B cell (primary cell): ENCODE data around the gene RNF217. TPM values are rescaled to one million over a fixed set of nuclear protein-coding genes. Genes with fewer than 3 reads are reported as not detected.

Source experiments
- ATAC-seq: fragments of 200-7000 bp; cut with Tn5 transposase; one replicate; pipeline ENCODE4 v1.10.0; 2021; ENCODE audit warnings: low read depth, mild to moderate bottlenecking, moderate number of reproducible peaks, moderate library complexity
- CTCF ChIA-PET: fragments of 350-600 bp; sonication (Branson Sonifier 250); formaldehyde crosslinking; loops from one replicate; lab custom pipeline; 2021; ENCODE audit warnings: antibody characterized with exemption, inconsistent platforms; lab: Charles Lee
- POLR2A ChIA-PET: fragments of 350-600 bp; sonication (Branson Sonifier 250); formaldehyde crosslinking; loops from one replicate; lab custom pipeline; 2021; ENCODE audit warnings: antibody characterized with exemption; lab: Charles Lee
- DNase-seq: peaks from one replicate; pipeline ENCODE4 v3.0.0; 2013
- H2AFZ ChIP-seq: 2 replicates; pipeline ENCODE4 v1.6.1; 2012; ENCODE audit warnings: mild to moderate bottlenecking, low read depth, low read length; ENCODE audit not compliant: insufficient read depth, poor library complexity, severe bottlenecking
- H3K27ac ChIP-seq, 2 donors: 1 replicate in 1 of 2; 2 replicates in 1 of 2; pipeline ENCODE4 v1.5.1; 2012 to 2013; ENCODE audit warnings: low read length in 2 of 2, mild to moderate bottlenecking in 2 of 2, moderate library complexity in 1 of 2
- H3K27me3 ChIP-seq, 4 experiments: fragments of 200-600 bp in 1 of 4; sonication (generic) in 1 of 4; replicated peaks in 1 of 4; 1 replicate in 2 of 4; 2 replicates in 2 of 4; pipeline versions ENCODE4 v1.6.1 to v1.7.0; 2013 to 2016; ENCODE audit warnings: low read length in 3 of 4, mild to moderate bottlenecking in 2 of 4, mixed read lengths in 1 of 4, moderate library complexity in 1 of 4; ENCODE audit not compliant: insufficient read depth in 4 of 4, control insufficient read depth in 3 of 4; ENCODE audit errors: control extremely low read depth in 1 of 4
- H3K36me3 ChIP-seq, 2 experiments: replicated peaks in 1 of 2; 1 replicate in 1 of 2; 2 replicates in 1 of 2; pipeline versions ENCODE4 v1.6.1 to v1.7.1; 2013; ENCODE audit warnings: low read length in 1 of 2; ENCODE audit not compliant: insufficient read depth in 2 of 2, control insufficient read depth in 1 of 2; ENCODE audit errors: control extremely low read depth in 1 of 2, extremely low read depth in 1 of 2
- H3K4me1 ChIP-seq, 2 donors: fragments of 200-600 bp in 1 of 2; sonication (generic) in 1 of 2; 1 replicate in 1 of 2; 2 replicates in 1 of 2; pipeline versions ENCODE4 v1.5.1 to v1.6.1; 2013 to 2017; ENCODE audit warnings: low read length in 2 of 2; ENCODE audit not compliant: control insufficient read depth in 2 of 2, insufficient read depth in 2 of 2
- H3K4me2 ChIP-seq: replicated peaks from 2 replicates; pipeline ENCODE3; 2012; ENCODE audit warnings: mild to moderate bottlenecking, low read depth, low read length; ENCODE audit not compliant: poor library complexity, severe bottlenecking
- H3K4me3 ChIP-seq, 5 experiments: fragments of 200-600 bp in 1 of 5; sonication (generic) in 1 of 5; 1 replicate in 3 of 5; 2 replicates in 2 of 5; pipeline versions ENCODE4 v1.5.1 to v1.7.0; 2011 to 2016; ENCODE audit warnings: low read length in 4 of 5, mild to moderate bottlenecking in 4 of 5, low read depth in 2 of 5, control low read depth in 1 of 5, moderate library complexity in 1 of 5; ENCODE audit not compliant: insufficient read depth in 1 of 5; ENCODE audit errors: control extremely low read depth in 1 of 5, extremely low read depth in 1 of 5
- H3K79me2 ChIP-seq: fragments of 200-600 bp; sonication (generic); one replicate; pipeline ENCODE4 v1.6.0; 2016; ENCODE audit warnings: low read length; ENCODE audit not compliant: control insufficient read depth, insufficient read depth
- H3K9ac ChIP-seq: fragments of 200-600 bp; sonication (generic); 2 replicates; pipeline ENCODE4 v1.6.1; 2017; ENCODE audit warnings: mild to moderate bottlenecking, low read length, moderate library complexity
- H3K9me3 ChIP-seq, 3 donors: one replicate each; pipeline versions ENCODE4 v1.6.1 to v1.7.1; 2013; ENCODE audit warnings: low read length in 2 of 3; ENCODE audit not compliant: control insufficient read depth in 2 of 3, insufficient read depth in 1 of 3; ENCODE audit errors: control extremely low read depth in 1 of 3
- H4K20me1 ChIP-seq: 2 replicates; pipeline ENCODE4 v1.6.0; 2012; ENCODE audit warnings: mild to moderate bottlenecking, low read length; ENCODE audit not compliant: insufficient read depth, control insufficient read depth, poor library complexity, severe bottlenecking
- H3K27ac Mint-ChIP-seq: one replicate; pipeline ENCODE4 v1.8.0; 2021; ENCODE audit warnings: mixed read lengths
- H3K27me3 Mint-ChIP-seq: one replicate; pipeline ENCODE4 v1.8.0; 2021; ENCODE audit warnings: mixed read lengths
- H3K4me1 Mint-ChIP-seq: one replicate; pipeline ENCODE4 v1.8.0; 2021; ENCODE audit warnings: mixed read lengths
- H3K4me3 Mint-ChIP-seq: one replicate; pipeline ENCODE4 v1.8.0; 2021; ENCODE audit warnings: mixed read lengths
- H3K9me3 Mint-ChIP-seq: one replicate; pipeline ENCODE4 v1.8.0; 2022; ENCODE audit warnings: mixed read lengths; ENCODE audit not compliant: insufficient read depth
- EZH2 ChIP-seq: IDR thresholded peaks from 2 replicates; pipeline ENCODE4 v1.6.1; 2012; ENCODE audit warnings: borderline replicate concordance, low read depth, mild to moderate bottlenecking, moderate library complexity, low read length; ENCODE audit not compliant: insufficient read depth, poor library complexity, severe bottlenecking
- WGBS: methylation state at CpG from one replicate; pipeline ENCODE4 v1.1.5; 2013; ENCODE audit warnings: missing lambda C conversion rate; ENCODE audit not compliant: insufficient coverage; 5-methylcytosine and 5-hydroxymethylcytosine counted together
- intact Hi-C: fragments of 100-400 bp; cut with micrococcal nuclease; formaldehyde crosslinking; loops from one replicate; pipeline ENCODE4 v1.10.0; 2022
- polyA plus RNA-seq: library from polyadenylated mRNA; depleted of rRNA; stranded (reverse); fragments of >200 nt; gene quantifications from 2 replicates; pipeline ENCODE4 v1.2.3, GENCODE V29; 2012
- total RNA-seq, 2 donors: library from RNA; stranded (reverse); fragments of 120-200 nt in 1 of 2; gene quantifications; 1 replicate in 1 of 2; 2 replicates in 1 of 2; pipeline versions ENCODE4 v1.2.3 to v1.2.4, GENCODE V29; 2013 to 2022
- TF ChIP-seq, protein P1 (sequence below): fragments of 200-600 bp; IDR thresholded peaks from one replicate; pipeline ENCODE4 v1.8.0; 2022; ENCODE audit warnings: antibody characterized with exemption, mild to moderate bottlenecking

The RNF217 gene
- total and polyA plus RNA-seq, 2 donors (not counting 1 experiment from before 2014, with no cell fraction given) = 0.03 TPM; not detected in 1

DNA sequence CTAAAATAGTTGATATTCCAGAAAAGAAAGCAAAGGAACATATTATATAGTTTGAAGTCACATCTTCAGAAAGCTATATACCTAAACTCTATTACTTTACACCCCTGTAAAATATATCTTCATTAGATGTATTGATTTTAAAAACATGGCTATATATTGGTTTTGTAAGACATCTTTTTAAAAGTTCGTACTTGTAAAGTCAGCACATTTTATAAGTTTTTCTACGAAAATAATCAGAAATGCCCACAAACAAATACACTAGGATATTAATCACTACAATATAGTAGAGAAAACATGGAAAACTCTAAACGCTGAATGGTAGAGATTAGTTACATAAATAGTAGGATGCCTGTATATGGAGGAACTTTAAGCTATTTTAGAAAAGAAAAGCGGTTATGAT is 52.9 kb downstream of the RNF217 start:
- no CpG with 5 or more reads among the region's 4 CpGs for WGBS
- intact Hi-C loops = no loop called here
- Histone ChIP-seq H3K4me1 (no peaks in the 10 kb centered on the region), H3K9ac (no peak overlapping the region), H2AFZ (no peak overlapping the region), H4K20me1 (no peaks in the 10 kb centered on the region), H3K9me3 (no peaks in the 10 kb centered on the region), H3K4me3 (no peak overlapping the region), H3K27me3 (no peaks in the 10 kb centered on the region), H3K4me2 (no peak overlapping the region), H3K27ac (no peak overlapping the region), H3K36me3 (no peaks in the 10 kb centered on the region), H3K79me2 (no peaks in the 10 kb centered on the region)
- Mint-ChIP-seq H3K4me1 (no peaks in the 10 kb centered on the region), H3K4me3 (no peak overlapping the region), H3K27ac (no peak overlapping the region), H3K27me3 (no peaks in the 10 kb centered on the region), H3K9me3 (no peaks in the 10 kb centered on the region)
- ChIA-PET CTCF (no interaction called here), POLR2A (no interaction called here)
- DNase-seq = no peak
- no peak for ATAC-seq
- TF ChIP-seq EZH2 = no peak
- TF ChIP-seq, protein P1, sequence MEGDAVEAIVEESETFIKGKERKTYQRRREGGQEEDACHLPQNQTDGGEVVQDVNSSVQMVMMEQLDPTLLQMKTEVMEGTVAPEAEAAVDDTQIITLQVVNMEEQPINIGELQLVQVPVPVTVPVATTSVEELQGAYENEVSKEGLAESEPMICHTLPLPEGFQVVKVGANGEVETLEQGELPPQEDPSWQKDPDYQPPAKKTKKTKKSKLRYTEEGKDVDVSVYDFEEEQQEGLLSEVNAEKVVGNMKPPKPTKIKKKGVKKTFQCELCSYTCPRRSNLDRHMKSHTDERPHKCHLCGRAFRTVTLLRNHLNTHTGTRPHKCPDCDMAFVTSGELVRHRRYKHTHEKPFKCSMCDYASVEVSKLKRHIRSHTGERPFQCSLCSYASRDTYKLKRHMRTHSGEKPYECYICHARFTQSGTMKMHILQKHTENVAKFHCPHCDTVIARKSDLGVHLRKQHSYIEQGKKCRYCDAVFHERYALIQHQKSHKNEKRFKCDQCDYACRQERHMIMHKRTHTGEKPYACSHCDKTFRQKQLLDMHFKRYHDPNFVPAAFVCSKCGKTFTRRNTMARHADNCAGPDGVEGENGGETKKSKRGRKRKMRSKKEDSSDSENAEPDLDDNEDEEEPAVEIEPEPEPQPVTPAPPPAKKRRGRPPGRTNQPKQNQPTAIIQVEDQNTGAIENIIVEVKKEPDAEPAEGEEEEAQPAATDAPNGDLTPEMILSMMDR = no peak

DNA sequence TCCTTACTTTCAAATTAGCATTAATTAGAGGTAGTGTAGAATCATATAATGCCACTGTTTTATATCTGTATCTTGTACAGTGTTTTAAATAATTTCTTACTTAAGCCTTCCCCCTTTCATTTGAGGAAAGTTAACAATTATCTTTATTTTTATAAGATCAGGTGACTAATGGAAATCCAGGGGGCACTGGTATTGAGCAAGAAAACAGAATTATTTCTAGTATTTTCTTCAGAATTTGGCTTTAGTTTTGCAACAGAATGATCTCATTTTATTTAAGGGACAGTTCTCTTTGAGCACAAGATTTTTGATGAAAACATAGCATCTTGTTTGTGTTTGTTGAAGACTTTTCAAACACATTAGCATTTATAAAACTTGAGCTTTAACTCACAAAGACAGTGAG is 55.9 kb downstream of the RNF217 start:
- H2AFZ ChIP-seq = no peak overlapping the region
- ATAC-seq (no peak), DNase-seq (no peak)
- no peaks in the 10 kb centered on the region for H3K4me1 ChIP-seq
- Mint-ChIP-seq H3K4me3 (no peak overlapping the region), H3K27ac (no peak overlapping the region), H3K9me3 (no peaks in the 10 kb centered on the region), H3K4me1 (no peaks in the 10 kb centered on the region), H3K27me3 (no peaks in the 10 kb centered on the region)
- TF ChIP-seq EZH2 = no peak
- TF ChIP-seq, protein P1 = no peak
- no peaks in the 10 kb centered on the region for H4K20me1 ChIP-seq
- no peak overlapping the region for H3K27ac ChIP-seq
- no peak overlapping the region for H3K9ac ChIP-seq
- intact Hi-C loops = no loop called here
- H3K4me2 ChIP-seq = no peak overlapping the region
- no peaks in the 10 kb centered on the region for H3K9me3 ChIP-seq
- no peaks in the 10 kb centered on the region for H3K36me3 ChIP-seq
- POLR2A ChIA-PET = no interaction called here
- no peaks in the 10 kb centered on the region for H3K79me2 ChIP-seq
- no peaks in the 10 kb centered on the region for H3K27me3 ChIP-seq
- CTCF ChIA-PET = no interaction called here
- H3K4me3 ChIP-seq = no peak overlapping the region
